Measurements from ENCODE around the gene SVIL. TPM values are rescaled to one million over a fixed set of nuclear protein-coding genes. Genes with fewer than 3 reads are reported as not detected.

Gene SVIL
- polyA plus RNA-seq, 1 experiment, result 5.7 TPM

DNA sequence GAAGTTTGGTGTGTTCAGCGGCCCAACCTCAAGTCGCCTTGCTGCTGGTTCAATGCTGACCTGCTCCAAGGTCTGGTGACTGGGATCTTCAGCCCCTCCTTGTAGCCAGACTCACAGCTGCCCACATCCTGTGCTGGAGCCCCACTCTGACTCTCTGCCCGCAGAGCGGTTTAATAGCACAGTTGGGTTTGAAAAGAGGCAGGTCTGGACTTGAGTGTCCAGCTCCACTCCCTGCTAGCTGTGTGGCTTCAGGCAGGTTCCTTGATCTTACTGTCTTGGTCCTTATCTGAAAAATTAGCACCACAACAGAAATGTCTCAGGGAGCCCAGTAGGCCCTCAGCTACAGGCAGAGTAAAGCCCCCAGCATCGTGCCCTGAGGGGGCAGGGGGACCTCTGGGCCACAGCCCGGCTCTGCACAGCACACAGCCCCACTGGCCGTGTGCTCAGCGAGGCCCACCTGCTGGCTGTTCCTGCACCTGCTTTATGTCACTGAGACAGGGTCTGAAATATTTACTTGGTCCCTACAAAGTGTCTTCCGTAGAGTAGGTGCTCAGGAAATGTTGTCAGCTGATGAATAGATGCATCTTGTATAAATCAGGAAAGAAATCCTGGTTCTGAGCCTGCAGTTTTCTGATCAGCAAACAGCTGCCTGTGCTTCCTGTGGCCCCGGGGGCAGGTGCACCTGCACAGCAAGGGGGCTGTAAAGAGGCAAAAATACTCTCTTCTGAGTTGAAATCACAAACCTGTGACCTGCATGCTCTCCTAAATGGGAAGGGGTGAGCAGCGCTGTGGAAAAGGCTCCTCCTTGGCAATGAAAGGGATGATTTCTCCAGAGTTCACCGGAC is 155.5 kb downstream of the SVIL start:
- Histone ChIP-seq H3K4me3 (ENCODE audit: low read depth, low read length) (no peak overlapping the region), H3K27me3 (ENCODE audit: control insufficient read depth, insufficient read depth, low read length) (no peaks in the 10 kb centered on the region), H3K36me3 (ENCODE audit: control insufficient read depth, insufficient read depth, low read length) (no peaks in the 10 kb centered on the region; the same call in 1 of the 2 replicates)
- ChIA-PET CTCF (interaction anchor here (0.8 to 2.1 kb wide), 4 partner anchors 13 to 101 kb away, joined by 3 to 7 read pairs (median 4); no protein-coding TSS in a partner anchor), POLR2A (no interaction called here)
- TF ChIP-seq, protein P1, sequence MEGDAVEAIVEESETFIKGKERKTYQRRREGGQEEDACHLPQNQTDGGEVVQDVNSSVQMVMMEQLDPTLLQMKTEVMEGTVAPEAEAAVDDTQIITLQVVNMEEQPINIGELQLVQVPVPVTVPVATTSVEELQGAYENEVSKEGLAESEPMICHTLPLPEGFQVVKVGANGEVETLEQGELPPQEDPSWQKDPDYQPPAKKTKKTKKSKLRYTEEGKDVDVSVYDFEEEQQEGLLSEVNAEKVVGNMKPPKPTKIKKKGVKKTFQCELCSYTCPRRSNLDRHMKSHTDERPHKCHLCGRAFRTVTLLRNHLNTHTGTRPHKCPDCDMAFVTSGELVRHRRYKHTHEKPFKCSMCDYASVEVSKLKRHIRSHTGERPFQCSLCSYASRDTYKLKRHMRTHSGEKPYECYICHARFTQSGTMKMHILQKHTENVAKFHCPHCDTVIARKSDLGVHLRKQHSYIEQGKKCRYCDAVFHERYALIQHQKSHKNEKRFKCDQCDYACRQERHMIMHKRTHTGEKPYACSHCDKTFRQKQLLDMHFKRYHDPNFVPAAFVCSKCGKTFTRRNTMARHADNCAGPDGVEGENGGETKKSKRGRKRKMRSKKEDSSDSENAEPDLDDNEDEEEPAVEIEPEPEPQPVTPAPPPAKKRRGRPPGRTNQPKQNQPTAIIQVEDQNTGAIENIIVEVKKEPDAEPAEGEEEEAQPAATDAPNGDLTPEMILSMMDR (IDR thresholded peaks at IDR 0.05; ENCODE audit: insufficient read depth, low read depth, low read length), result no peak
- no peak for DNase-seq (ENCODE audit: low read depth)

DNA sequence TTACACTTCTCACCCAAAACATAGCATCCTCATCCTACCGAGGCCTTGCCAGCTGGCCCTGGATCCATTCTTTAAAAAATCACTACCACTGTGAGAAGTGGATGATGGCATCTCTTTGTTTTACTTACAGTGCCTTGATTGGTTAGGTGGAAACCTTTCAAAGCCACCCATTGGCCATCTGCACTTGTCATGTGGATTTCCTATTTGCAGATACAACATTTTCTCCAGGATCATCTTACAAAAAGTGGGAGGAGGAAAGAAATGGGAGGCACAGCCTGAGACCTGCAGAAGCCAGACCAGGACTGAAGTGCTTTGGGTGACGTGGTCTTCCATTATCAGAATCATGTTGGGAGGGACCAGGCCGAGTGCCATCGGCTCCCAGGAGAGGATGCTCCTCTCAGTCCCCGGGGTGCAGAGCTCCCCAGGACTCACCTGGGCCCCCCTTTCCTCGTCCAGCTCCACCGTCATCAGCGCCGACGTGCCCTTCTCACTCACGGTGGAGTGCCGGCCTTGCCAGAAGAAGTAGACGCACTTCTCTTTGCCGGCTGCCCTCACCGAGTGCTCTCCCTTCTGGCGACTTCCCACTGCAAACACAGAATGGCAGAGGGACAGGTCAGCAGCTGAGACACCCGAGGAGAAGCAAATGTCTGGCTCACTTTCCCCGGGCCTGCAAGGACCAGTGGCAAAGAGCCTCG is 161.2 kb downstream of the SVIL start:
- ChIA-PET CTCF (interaction anchor here (1.1 kb wide), 1 partner anchor 13 kb away, joined by 4 read pairs; no protein-coding TSS in a partner anchor), POLR2A (no interaction called here)
- Histone ChIP-seq H3K4me3 (ENCODE audit: low read depth, low read length) (no peak overlapping the region), H3K27me3 (ENCODE audit: control insufficient read depth, insufficient read depth, low read length) (no peaks in the 10 kb centered on the region), H3K36me3 (ENCODE audit: control insufficient read depth, insufficient read depth, low read length) (peaks cover 1% of the 10 kb centered on the region)
- TF ChIP-seq, protein P1 (IDR thresholded peaks at IDR 0.05; ENCODE audit: insufficient read depth, low read depth, low read length), result no peak
- DNase-seq (ENCODE audit: low read depth), result no peak

DNA sequence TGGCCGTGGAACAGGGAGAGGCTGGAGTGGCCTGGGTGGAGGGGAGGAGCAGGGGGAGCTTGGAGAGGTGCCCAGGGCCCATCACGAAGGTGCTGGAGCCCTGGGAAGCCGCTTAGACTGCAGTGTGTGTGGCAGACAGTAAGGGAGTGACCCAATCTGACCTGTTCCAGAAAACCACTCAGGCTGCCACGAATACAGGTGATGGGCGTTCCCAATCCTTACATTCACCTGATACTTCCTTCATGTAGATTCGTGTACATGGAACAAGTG is 161.7 kb downstream of the SVIL start:
- CTCF ChIA-PET, result interaction anchor here (1.1 kb wide), 1 partner anchor 13 kb away, joined by 4 read pairs; no protein-coding TSS in a partner anchor
- no peak overlapping the region for H3K4me3 ChIP-seq (ENCODE audit: low read depth, low read length)
- DNase-seq (ENCODE audit: low read depth), result no peak
- H3K27me3 ChIP-seq (ENCODE audit: control insufficient read depth, insufficient read depth, low read length), result no peaks in the 10 kb centered on the region
- H3K36me3 ChIP-seq (ENCODE audit: control insufficient read depth, insufficient read depth, low read length), result peaks cover 1% of the 10 kb centered on the region
- POLR2A ChIA-PET, result no interaction called here
- TF ChIP-seq, protein P1 (IDR thresholded peaks at IDR 0.05; ENCODE audit: insufficient read depth, low read depth, low read length), result no peak

DNA sequence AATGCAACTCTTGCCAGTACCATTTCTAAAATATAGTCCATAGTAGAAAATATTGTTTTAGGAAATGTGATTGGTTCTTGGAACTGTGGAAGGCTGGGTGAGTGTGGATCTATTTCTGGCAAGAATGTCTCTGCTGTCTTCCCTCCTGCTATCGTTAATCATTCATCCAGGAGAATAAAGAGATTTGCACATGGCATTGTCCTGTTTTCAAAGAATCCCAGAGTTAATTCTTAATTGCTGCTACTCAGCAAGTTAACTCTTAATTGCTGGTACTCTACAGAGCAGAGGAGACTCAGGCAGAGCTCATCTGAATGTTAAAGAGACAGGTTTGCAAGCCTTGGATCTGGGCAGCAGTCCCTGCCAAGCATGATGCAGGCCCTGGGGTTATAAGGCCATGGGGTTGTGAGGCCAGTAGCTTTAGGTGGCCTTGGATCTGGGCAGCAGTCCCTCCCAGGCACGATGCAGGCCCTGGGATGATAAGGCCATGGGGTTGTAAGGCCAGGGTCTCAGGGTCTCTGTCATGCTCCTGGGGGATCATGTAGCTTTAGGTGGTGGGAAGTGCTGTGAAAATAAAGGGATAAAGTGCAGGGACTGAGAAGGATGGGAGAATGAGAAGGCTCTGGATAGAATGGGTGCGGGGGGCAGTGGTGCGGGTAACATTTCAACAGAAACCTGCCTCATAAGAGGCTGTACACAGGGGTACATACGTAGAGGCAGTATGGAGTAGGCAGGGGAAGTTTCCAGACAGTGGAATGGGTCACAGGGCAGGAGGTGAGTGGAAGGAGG is 162.3 kb downstream of the SVIL start:
- ChIA-PET CTCF (interaction anchor here (1.1 to 1.7 kb wide), 3 partner anchors 10 to 78 kb away, joined by 3 to 7 read pairs (median 5); no protein-coding TSS in a partner anchor), POLR2A (no interaction called here)
- TF ChIP-seq, protein P1 (IDR thresholded peaks at IDR 0.05; ENCODE audit: insufficient read depth, low read depth, low read length), result no peak
- H3K36me3 ChIP-seq (ENCODE audit: control insufficient read depth, insufficient read depth, low read length), result peaks cover 1% of the 10 kb centered on the region
- no peak for DNase-seq (ENCODE audit: low read depth)
- H3K27me3 ChIP-seq (ENCODE audit: control insufficient read depth, insufficient read depth, low read length), result no peaks in the 10 kb centered on the region
- no peak overlapping the region for H3K4me3 ChIP-seq (ENCODE audit: low read depth, low read length)

DNA sequence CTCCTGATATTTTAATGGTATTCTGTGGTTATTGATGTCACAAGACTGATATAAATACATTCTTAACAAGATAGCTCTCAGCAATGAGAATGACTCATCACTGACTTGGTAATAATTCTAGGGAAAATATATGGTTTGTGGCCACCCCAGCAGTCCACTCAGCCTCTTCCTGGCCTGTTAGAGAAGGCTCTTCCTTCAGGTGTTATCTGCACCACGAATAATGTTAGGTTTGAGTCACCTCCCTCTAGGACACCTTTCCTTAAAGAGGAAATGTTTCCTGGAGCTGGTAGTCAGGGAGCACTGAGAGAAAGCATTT is 163.3 kb downstream of the SVIL start:
- TF ChIP-seq, protein P1 (IDR thresholded peaks at IDR 0.05; ENCODE audit: insufficient read depth, low read depth, low read length), result no peak
- H3K27me3 ChIP-seq (ENCODE audit: control insufficient read depth, insufficient read depth, low read length), result no peaks in the 10 kb centered on the region
- H3K36me3 ChIP-seq (ENCODE audit: control insufficient read depth, insufficient read depth, low read length), result peaks cover 3% of the 10 kb centered on the region
- CTCF ChIA-PET, result interaction anchor here (0.8 to 1.7 kb wide), 5 partner anchors 11 to 77 kb away, joined by 3 to 7 read pairs (median 4); no protein-coding TSS in a partner anchor
- peak; percentile 79 for DNase-seq (ENCODE audit: low read depth)
- no peak overlapping the region for H3K4me3 ChIP-seq (ENCODE audit: low read depth, low read length)
- POLR2A ChIA-PET, result no interaction called here

Data from BJ (cell line).